ENCODE data around the gene ATP8A1.
A peak's percentile ranks its signal among the peaks of the same experiment; 100 is the strongest.
"Not testable (repeated sequence)": the region's sequence is repeated elsewhere in the genome, so short reads cannot be mapped to it uniquely, and the experiment has no call there.

ATP8A1 gene

DNA sequence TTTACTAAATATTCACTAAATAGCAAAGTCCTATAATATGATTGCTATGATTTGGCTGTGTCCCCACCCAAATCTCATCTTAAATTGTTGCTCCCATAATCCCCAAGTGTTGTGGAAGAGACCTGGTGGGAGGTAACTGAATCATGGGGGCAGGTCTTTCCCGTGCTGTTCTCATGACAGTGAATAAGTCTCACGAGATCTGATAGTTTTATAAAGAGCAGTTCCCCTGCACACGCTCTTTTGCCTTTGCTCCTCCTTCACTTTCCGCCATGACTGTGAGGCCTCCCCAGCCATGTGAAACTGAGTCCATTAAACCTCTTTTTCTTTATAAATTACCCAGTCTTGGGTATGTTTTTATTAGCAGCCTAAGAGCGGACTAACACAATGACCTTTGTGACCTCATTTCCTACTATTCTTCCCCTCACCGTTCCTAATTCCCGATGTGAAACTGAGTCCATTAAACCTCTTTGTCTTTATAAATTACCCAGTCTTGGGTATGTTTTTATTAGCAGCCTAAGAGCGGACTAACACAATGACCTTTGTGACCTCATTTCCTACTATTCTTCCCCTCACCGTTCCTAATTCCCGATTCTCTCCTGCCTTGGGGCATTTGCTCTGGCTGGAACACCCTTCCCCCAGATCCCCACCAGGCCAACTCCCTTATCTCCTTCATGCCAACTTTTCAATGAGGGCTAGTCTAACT, 4.2 kb downstream of the ATP8A1 start:
- DNase-seq (ENCODE audit: low spot score), result not testable (repeated sequence)

DNA sequence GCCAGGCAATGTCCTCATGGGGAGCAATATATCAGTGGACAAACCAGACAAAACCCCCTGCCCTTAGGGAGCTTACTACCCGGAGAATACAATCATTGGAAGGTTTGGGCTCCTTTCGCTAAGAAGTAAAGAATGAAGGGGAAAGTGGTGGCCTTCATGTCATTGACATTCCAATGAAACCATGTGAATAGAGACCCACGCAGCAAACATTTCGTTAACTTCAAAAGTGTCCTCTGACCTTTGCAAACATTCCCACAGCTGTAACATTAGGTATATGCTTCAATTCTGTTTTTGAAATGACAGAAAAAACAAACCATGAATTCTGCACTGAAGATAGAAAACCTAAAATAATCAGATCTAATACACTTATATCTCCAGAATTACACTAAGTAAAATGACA, 7.0 kb downstream of the ATP8A1 start:
- no peak for DNase-seq (ENCODE audit: low spot score)

DNA sequence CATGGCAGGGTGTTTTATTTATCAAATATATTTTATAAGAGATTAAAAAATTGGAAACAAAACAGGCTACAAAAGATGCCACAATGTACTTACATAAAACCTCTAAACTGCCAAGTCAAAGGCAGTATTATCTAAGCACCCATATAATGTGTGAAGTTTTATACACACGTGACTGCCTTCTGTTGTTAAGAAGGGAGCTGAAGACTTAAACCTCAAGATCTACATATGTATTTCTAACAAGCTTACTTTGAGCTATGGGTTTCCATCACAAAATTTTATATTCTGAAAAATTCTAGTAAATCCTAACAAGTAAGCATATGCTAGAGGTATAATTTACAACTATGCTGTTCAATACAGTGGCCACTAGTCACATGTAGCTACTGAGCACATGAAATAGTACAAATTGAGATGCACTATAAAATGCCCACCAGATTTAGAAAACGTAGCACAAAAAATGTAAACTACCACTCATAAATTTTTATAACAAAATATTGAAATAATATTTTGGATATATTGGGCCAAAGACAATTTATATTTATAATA, 9.8 kb downstream of the ATP8A1 start:
- DNase-seq (ENCODE audit: low spot score), result no peak

DNA sequence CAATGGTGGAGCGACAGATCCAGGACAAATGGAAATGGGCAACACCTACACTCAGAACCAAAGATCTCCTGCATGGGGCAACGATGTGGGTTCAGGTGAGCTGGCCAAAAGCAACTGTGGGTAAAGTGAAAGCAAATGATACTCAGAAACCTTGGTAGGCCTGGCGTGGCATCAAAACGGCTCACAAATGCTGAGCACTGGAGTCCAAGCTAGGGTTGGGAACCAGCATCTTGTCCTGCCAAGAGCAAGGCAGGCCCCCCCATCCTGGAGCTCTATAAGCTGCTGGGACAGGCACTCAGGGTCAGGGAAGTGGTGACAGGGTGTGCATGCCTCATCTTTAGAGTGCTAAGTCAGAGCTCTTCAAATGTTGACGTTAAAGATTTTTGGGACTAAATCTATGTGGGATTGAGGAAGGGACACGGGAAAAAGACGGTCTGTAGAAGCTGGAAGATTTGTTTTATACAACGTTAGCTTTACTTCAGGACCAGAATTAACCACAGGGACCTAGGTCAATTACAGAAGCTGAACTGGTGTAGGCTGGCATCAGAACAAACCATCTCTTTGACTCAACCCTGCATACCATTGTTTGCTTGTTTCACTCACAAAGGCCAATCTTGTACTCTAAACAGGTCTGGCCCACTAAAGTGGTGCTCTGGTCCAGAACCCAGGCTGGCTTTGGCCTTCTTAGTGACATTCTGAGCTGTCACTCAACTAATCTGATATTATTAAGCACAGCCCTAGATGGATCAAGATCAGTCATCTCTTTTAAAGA, 10.7 kb downstream of the ATP8A1 start:
- DNase-seq (ENCODE audit: low spot score), result no peak

DNA sequence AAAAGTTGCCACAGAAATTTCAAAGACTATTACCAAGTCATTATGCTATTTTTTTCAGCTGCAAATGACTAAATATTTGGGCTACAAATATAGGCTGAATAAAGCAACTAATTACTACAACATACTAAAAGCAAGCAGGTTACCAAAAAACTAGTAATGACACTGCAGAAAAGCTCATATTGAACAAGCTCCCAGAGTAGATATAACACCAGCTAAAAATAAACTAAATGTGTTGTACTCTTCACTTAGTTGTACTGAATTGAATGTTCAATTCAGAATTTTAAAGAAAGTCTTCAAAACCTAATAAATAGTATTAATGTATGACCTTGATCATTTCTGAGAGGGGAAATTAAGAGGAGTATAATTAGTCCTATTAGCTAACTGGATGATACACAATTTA, 12.0 kb downstream of the ATP8A1 start:
- no peak for DNase-seq (ENCODE audit: low spot score)

GRCh38 chr4:42643685-42644084, 13.2 kb downstream of the ATP8A1 start:
- DNase-seq (ENCODE audit: low spot score), result peak; percentile 48

- DNase-seq (ENCODE audit: low spot score), result no peak
Observed at GRCh38 chr4:42642845-42643615, 13.9 kb downstream of the ATP8A1 start.

DNA sequence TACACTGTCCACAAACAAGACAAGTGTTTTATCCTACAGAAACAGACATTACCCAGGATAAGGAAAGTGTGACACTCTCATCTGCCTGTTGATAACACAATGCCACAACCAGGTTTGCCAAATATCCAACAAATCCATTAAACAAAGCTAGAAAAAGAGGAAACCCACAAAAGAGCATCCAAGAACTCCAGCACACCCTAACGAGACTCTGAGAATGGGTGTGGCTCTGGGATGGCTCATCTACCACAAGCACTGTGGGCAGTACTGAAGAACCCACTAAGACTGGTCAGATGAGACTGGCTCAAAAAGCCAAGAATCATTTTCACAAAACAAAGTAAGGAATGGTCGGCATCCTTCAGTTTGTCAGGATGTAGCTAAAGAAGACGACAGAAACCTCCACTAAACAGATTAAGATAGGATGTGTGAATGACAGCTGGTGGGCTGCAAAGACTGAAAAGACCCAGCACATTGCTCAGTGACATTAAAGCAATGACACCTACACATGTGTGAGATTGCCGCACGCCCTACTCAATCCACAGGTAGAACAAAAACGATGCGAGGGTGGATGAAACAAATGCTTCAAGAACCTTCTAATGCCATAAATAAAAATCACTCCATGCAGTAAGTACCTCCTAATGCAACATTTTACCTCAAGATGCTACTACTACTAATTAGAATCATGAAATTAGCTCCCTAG, 14.7 kb downstream of the ATP8A1 start:
- DNase-seq (ENCODE audit: low spot score), result no peak

GRCh38 chr4:42641656-42642055, 15.2 kb downstream of the ATP8A1 start:
- DNase-seq (ENCODE audit: low spot score), result no peak

- DNase-seq (ENCODE audit: low spot score), result no peak
Observed at GRCh38 chr4:42641161-42641560, 15.7 kb downstream of the ATP8A1 start.

GRCh38 chr4:42640613-42641012, 16.3 kb downstream of the ATP8A1 start:
- DNase-seq (ENCODE audit: low spot score), result no peak

DNA sequence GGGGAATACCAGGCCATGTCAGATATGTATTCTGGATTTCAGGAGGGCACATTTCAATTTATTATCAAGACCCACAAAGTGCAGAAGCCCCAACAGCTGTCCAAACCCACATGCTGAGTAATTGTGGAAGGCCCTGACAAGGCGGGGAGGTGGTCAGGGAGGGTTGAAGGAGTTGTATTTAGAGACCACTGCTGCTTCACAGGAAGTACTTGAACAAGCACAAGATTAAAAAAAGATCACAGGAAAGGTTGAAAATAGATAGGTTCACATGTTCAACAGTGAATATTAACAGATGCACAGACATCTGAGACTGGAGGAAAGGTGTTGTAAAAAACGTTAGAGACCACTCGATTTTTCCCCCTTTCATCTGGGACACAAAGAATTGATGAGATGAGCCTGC, 17.9 kb downstream of the ATP8A1 start:
- DNase-seq (ENCODE audit: low spot score), result no peak

DNA sequence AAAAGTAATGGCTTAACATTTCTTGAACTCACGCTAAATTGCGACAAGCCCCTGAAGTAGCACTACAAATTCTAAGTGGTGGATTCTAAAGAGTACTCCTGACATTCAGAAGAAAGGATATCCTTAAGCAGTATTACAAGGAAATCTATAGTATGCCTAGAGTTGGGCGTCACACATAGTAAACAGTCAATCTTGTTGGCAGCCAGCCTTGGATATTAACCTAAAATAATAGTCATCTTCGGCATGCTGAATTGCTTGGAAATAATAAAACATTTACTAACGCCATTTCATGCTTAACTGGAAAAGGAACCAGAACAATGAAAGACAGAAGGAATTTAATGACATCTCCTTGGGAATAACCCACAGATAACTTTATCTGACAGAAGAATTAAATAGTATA, 18.6 kb downstream of the ATP8A1 start:
- no peak for DNase-seq (ENCODE audit: low spot score)

- no peak for DNase-seq (ENCODE audit: low spot score)
Observed at GRCh38 chr4:42637867-42638266, 19.0 kb downstream of the ATP8A1 start.

GRCh38 chr4:42637104-42637503, 19.8 kb downstream of the ATP8A1 start:
- no peak for DNase-seq (ENCODE audit: low spot score)

- DNase-seq (ENCODE audit: low spot score), result peak; percentile 73
Observed at GRCh38 chr4:42636645-42636949, 20.3 kb downstream of the ATP8A1 start.

DNA sequence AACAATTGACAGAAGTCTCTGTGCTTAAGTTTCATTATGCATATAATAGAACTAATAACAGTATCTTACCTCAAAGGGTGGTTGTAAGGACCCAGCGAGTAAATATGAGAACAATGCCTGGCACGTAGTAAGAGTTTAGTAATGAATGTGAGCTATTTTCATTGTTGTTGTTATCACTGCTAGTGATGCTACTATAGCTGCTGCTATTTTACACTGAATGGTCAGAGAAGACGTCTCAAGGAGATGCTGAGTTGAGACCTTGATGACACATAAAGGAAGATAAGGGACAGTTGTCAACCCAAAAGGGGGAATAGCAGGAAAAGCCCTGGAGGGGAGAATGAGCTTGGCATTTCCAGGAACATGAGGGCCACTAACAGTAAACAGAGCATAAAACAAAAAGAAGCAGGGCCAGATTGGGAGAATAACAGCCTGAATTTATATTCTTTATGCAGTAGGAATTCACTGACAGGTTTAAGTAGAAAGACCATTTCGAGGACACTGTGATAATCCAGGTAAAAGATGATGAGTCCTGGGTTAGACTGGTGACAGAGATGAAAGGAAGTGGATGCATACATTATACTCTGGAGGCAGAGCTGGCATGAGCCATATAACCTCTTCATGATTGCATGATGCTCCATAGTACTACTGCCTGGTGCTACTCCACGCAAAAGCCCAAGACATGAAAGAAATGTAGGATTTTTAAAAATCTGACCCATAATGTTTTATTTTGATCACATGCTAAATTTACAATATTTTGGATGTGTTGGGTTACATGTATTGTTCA, 23.1 kb downstream of the ATP8A1 start:
- DNase-seq (ENCODE audit: low spot score), result no peak

- DNase-seq (ENCODE audit: low spot score), result no peak
Observed at GRCh38 chr4:42632653-42633382, 24.1 kb downstream of the ATP8A1 start.

- no peak for DNase-seq (ENCODE audit: low spot score)
Observed at GRCh38 chr4:42630908-42631307, 26.0 kb downstream of the ATP8A1 start.

- DNase-seq (ENCODE audit: low spot score), result no peak
Observed at GRCh38 chr4:42628740-42629139, 28.2 kb downstream of the ATP8A1 start.

All from SK-N-DZ (cell line).